ENCODE results near the gene MZF1. TPM values are rescaled to one million over a fixed set of nuclear protein-coding genes. Genes with fewer than 3 reads are reported as not detected.
A peak's percentile ranks its signal among the peaks of the same experiment; 100 is the strongest.

Gene MZF1
- total RNA-seq, 1 donor from 2014 or later: 15.8 TPM

- no peaks in the 10 kb centered on the region for H3K36me3 Mint-ChIP-seq (ENCODE audit: low read depth)
- H3K27me3 Mint-ChIP-seq (ENCODE audit: low read depth): peaks cover 12% of the 10 kb centered on the region
- H3K27ac Mint-ChIP-seq (ENCODE audit: unreplicated experiment): no peak overlapping the region
- DNase-seq (ENCODE audit: low spot score): peak; percentile 55
- H3K4me3 Mint-ChIP-seq (ENCODE audit: unreplicated experiment): no peak overlapping the region
- H3K9me3 Mint-ChIP-seq (ENCODE audit: low read depth): no peaks in the 10 kb centered on the region
- no peak for TF ChIP-seq CTCF (IDR thresholded peaks at IDR 0.05)
- peaks cover 3% of the 10 kb centered on the region for H3K4me1 Mint-ChIP-seq (ENCODE audit: low read depth)
Measured at GRCh38 chr19:58536852-58537798, 36.0 kb downstream of the MZF1 start.

DNA sequence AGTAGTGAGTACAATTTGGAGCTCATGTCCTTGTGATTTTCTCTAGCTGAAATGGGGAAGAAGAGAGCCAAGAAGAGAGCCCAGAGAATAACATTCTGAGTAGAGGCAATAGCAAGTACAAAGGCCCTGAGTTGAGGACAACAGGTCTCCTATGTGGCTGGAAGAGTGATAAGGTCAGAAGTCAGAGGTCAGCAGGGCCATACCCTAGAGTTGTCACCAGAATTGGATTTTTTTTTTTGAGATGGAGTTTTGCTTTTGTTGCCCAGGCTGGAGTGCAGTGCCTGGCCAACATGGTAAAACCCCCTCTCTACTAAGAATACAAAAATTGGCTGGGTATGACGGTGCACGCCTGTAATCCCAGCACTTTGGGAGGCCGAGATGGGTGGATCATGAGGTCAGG is 37.3 kb downstream of the MZF1 start:
- Mint-ChIP-seq H3K9me3 (ENCODE audit: low read depth) (no peaks in the 10 kb centered on the region), H3K4me3 (ENCODE audit: unreplicated experiment) (no peak overlapping the region), H3K36me3 (ENCODE audit: low read depth) (no peaks in the 10 kb centered on the region), H3K4me1 (ENCODE audit: low read depth) (peaks cover 3% of the 10 kb centered on the region), H3K27me3 (ENCODE audit: low read depth) (peaks cover 19% of the 10 kb centered on the region), H3K27ac (ENCODE audit: unreplicated experiment) (no peak overlapping the region)
- DNase-seq (ENCODE audit: low spot score): no peak
- TF ChIP-seq CTCF (IDR thresholded peaks at IDR 0.05): no peak

DNA sequence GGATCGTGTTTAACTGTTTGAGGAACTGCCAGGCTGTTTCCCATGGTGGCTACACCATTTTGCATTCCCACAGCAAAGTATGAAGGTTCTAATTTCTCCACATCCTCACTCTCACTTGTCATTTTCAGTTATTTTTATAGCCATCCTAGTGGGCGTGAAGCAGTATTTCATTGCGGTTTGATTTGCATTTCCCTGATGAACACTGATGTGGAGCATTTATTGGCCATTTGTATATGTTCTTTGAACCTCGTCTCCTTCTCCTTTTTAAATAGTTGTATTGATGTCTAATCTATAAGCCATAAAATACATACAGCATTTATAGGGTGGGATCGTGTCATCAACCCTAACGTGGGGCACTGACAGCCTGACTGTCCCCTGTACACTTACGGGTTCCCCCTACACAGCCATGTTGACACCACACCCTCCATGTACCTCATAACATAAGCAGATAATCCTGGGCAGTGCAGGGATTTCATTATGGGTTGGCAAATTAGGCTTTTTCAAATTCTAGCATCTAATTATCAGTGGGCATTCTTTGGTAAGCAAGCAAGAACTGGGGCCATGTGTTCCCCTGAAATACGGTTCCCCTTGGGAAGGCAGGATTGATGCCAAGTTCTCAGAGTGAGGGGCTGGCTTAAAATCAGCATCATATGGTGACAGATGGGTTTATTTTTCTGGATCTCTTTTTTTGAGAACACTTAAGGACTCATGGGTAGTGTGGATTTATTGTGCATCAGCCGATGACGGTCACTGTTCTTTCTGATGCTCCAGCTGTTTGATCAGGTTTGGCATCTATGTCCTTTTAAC is 41.9 kb downstream of the MZF1 start:
- Mint-ChIP-seq H3K4me1 (ENCODE audit: low read depth) (no peaks in the 10 kb centered on the region), H3K36me3 (ENCODE audit: low read depth) (no peaks in the 10 kb centered on the region), H3K9me3 (ENCODE audit: low read depth) (no peaks in the 10 kb centered on the region), H3K27me3 (ENCODE audit: low read depth) (peaks cover 23% of the 10 kb centered on the region), H3K4me3 (ENCODE audit: unreplicated experiment) (no peak overlapping the region), H3K27ac (ENCODE audit: unreplicated experiment) (no peak overlapping the region)
- DNase-seq (ENCODE audit: low spot score): no peak
- TF ChIP-seq CTCF (IDR thresholded peaks at IDR 0.05): no peak

DNA sequence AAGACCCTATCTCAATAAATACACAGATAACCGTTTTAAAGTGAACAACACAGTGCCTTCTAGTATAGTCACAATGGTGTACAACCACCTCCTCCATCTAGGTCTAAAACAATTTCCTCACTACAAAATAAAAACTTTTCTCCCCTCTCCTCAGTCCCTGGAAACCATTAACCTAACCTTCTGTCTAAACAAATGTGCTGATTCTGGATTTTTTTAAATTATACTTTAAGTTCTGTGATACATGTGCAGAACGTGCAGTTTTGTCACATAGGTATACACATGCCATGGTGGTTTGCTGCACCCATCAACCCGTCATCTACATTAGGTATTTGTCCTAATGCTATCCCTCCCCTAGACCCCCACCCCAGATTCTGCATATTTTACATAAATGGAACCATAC is 43.7 kb downstream of the MZF1 start:
- no peak overlapping the region for H3K4me3 Mint-ChIP-seq (ENCODE audit: unreplicated experiment)
- no peaks in the 10 kb centered on the region for H3K36me3 Mint-ChIP-seq (ENCODE audit: low read depth)
- no peaks in the 10 kb centered on the region for H3K9me3 Mint-ChIP-seq (ENCODE audit: low read depth)
- no peak for TF ChIP-seq CTCF (IDR thresholded peaks at IDR 0.05)
- no peak for DNase-seq (ENCODE audit: low spot score)
- H3K27me3 Mint-ChIP-seq (ENCODE audit: low read depth): peaks cover 23% of the 10 kb centered on the region
- no peaks in the 10 kb centered on the region for H3K4me1 Mint-ChIP-seq (ENCODE audit: low read depth)
- H3K27ac Mint-ChIP-seq (ENCODE audit: unreplicated experiment): no peak overlapping the region

GRCh38 chr19:58522709-58523108 is 50.4 kb downstream of the MZF1 start:
- H3K27me3 Mint-ChIP-seq (ENCODE audit: low read depth): no peaks in the 10 kb centered on the region
- H3K9me3 Mint-ChIP-seq (ENCODE audit: low read depth): no peaks in the 10 kb centered on the region
- DNase-seq (ENCODE audit: low spot score): no peak
- H3K27ac Mint-ChIP-seq (ENCODE audit: unreplicated experiment): no peak overlapping the region
- no peak for TF ChIP-seq CTCF (IDR thresholded peaks at IDR 0.05)
- peaks cover 22% of the 10 kb centered on the region for H3K4me1 Mint-ChIP-seq (ENCODE audit: low read depth)
- H3K36me3 Mint-ChIP-seq (ENCODE audit: low read depth): no peaks in the 10 kb centered on the region
- no peak overlapping the region for H3K4me3 Mint-ChIP-seq (ENCODE audit: unreplicated experiment)

Data from chondrocyte (in vitro differentiated cells).